ENCODE data around the gene C1orf198. TPM values are rescaled to one million over a fixed set of nuclear protein-coding genes. Genes with fewer than 3 reads are reported as not detected.

C1orf198 gene
- total and polyA plus RNA-seq, 2 of the 4 experiments (the other 2 are of a cell fraction): 67.4 to 76.2 TPM

- H3K36me3 ChIP-seq (ENCODE audit: control insufficient read depth, insufficient read depth, low read length): peaks cover 31% of the 10 kb centered on the region
- ChIA-PET CTCF (no interaction called here), POLR2A (ENCODE audit: unreplicated experiment) (no interaction called here)
- H2BK15ac ChIP-seq (ENCODE audit: low read depth, low read length): peak overlapping the region; percentile 87; the same call in 2 of the 3 replicates
- BruUV-seq (replicated peaks): no TSS peak
- H3K4me3 ChIP-seq (ENCODE audit: insufficient read depth, low read depth, low read length): no peak overlapping the region
- WGBS, 2 experiments (ENCODE audit: extremely low coverage in 2 of 2, insufficient read length in 1 of 2): 86% methylated on average over 5 of the region's 8 CpGs; no CpG with 5 or more reads in 1 of the 2 experiments
- H3K4me2 ChIP-seq (ENCODE audit: low read depth, low read length): no peak overlapping the region; the same call in 1 of the 2 replicates
- no peak overlapping the region for H2AFZ ChIP-seq (replicated peaks; ENCODE audit: low read length, poor library complexity)
- dilution Hi-C loops (cut with HindIII; ENCODE audit: low sequenced_read_pairs, unreplicated experiment) (no loop called here), intact Hi-C loops (cut with micrococcal nuclease) (no loop called here), in situ Hi-C loops (cut with MboI; ENCODE audit: low sequenced_read_pairs) (loop anchor here (25.0 kb wide), 1 partner anchor 763 kb away; no protein-coding TSS in a partner anchor)
- peak overlapping the region; percentile 57 for H2BK5ac ChIP-seq (ENCODE audit: low read depth, low read length, poor library complexity, severe bottlenecking)
- H2BK20ac ChIP-seq (ENCODE audit: low read depth, low read length): peak overlapping the region; percentile 95
- H3K4ac ChIP-seq (ENCODE audit: low read depth, low read length): peak overlapping the region; percentile 96
- H3K23ac ChIP-seq (ENCODE audit: low read depth, low read length): peak overlapping the region; percentile 70
- no peak for ATAC-seq (ENCODE audit: low read depth)
- H3K27ac ChIP-seq (ENCODE audit: insufficient read depth, low read length): peak overlapping the region; percentile 60; the same call in 1 of the 2 replicates
- peak overlapping the region; percentile 36; the same call in 1 of the 2 replicates for H3K56ac ChIP-seq (ENCODE audit: extremely low read depth, insufficient read depth, low read length)
- H4K5ac ChIP-seq (ENCODE audit: low read depth, low read length): peak overlapping the region; percentile 71
- H3K4me1 ChIP-seq (ENCODE audit: control insufficient read depth, insufficient read depth, low read length): peaks cover 31% of the 10 kb centered on the region
- peak overlapping the region; percentile 98 for H2AK5ac ChIP-seq (ENCODE audit: low read depth, low read length)
- H4K91ac ChIP-seq (ENCODE audit: insufficient read depth, low read depth, low read length): peak overlapping the region; percentile 77
- no peak for TF ChIP-seq ELK1 (IDR thresholded peaks at IDR 0.05; ENCODE audit: borderline replicate concordance, low read depth, low read length)
- no peak for TF ChIP-seq RFX5 (IDR thresholded peaks at IDR 0.05; ENCODE audit: low read depth, low read length)
- TF ChIP-seq CHD1 (IDR thresholded peaks at IDR 0.05; ENCODE audit: low read depth, low read length): no peak
- TF ChIP-seq FOS (IDR thresholded peaks at IDR 0.05; ENCODE audit: low read depth, low read length): no peak
- TF ChIP-seq CTCF (conservative IDR thresholded peaks at IDR 0.05; ENCODE audit: low read depth, low read length): no peak
- no peak for TF ChIP-seq CEBPB (IDR thresholded peaks at IDR 0.05; ENCODE audit: low read depth, low read length)
- TF ChIP-seq MAFK (IDR thresholded peaks at IDR 0.05; ENCODE audit: low read depth, low read length): no peak
- no peak for TF ChIP-seq NFE2L2 (IDR thresholded peaks at IDR 0.05; ENCODE audit: low read depth, low read length)
- no peak for TF ChIP-seq MXI1 (IDR thresholded peaks at IDR 0.05; ENCODE audit: borderline replicate concordance, low read depth, low read length)
- TF ChIP-seq POLR2A (IDR thresholded peaks at IDR 0.05; ENCODE audit: low read depth, low read length): no peak
- no peak for TF ChIP-seq MAZ (IDR thresholded peaks at IDR 0.05; ENCODE audit: borderline replicate concordance, low read depth, low read length)
- no peak for TF ChIP-seq RCOR1 (IDR thresholded peaks at IDR 0.05; ENCODE audit: insufficient replicate concordance, low read length)
- H3K14ac ChIP-seq (replicated peaks; ENCODE audit: low read depth, low read length): peak overlapping the region; percentile 94
- H4K8ac ChIP-seq (ENCODE audit: low read depth in 2 of 2, low read length in 2 of 2): peak overlapping the region; percentile 51 to 65; a peak in 3 of 4 replicates
- H2BK120ac ChIP-seq (ENCODE audit: low read depth, low read length): peak overlapping the region; percentile 91
- DNase-seq: no peak
- peaks cover 28% of the 10 kb centered on the region for H3K9me1 ChIP-seq (ENCODE audit: insufficient read depth, low read length)
- H3K9me3 ChIP-seq (ENCODE audit: control insufficient read depth, insufficient read depth, low read length): peaks cover 5% of the 10 kb centered on the region
- H3K79me1 ChIP-seq (ENCODE audit: low read depth in 1 of 2, low read length in 2 of 2): peaks cover 28 to 85% of the 10 kb centered on the region in 2 experiments
- peak overlapping the region; percentile 27; the same call in 1 of the 2 replicates for H3K9ac ChIP-seq (ENCODE audit: low read depth, low read length)
- no peak overlapping the region for H2AK9ac ChIP-seq (replicated peaks; ENCODE audit: low read depth, low read length, poor library complexity)
- H3K27me3 ChIP-seq (ENCODE audit: control insufficient read depth, insufficient read depth, low read length): no peaks in the 10 kb centered on the region
- peaks cover 37% of the 10 kb centered on the region for H4K20me1 ChIP-seq (ENCODE audit: insufficient read depth, low read length)
- H3K18ac ChIP-seq (ENCODE audit: low read depth, low read length): peak overlapping the region; percentile 83
These were observed 17.8 kb downstream of the C1orf198 start for GRCh38 chr1:230850547-230850946.

Data from IMR-90 (cell line).